Sigmoid colon (tissue), 7 donors: ENCODE measurements around the gene CLINT1. TPM values are rescaled to one million over a fixed set of nuclear protein-coding genes. Genes with fewer than 3 reads are reported as not detected.
A peak's percentile ranks its signal among the peaks of the same experiment; 100 is the strongest.

ENCODE experiments used
- DNase-seq: peaks from one replicate; pipeline ENCODE4 v3.0.0-alpha.2; 2019
- H3K27ac ChIP-seq, 4 donors: fragments of 200-600 bp; sonication (generic); one replicate each; pipeline ENCODE4 v1.5.1; 2016 to 2019; ENCODE audit warnings: mild to moderate bottlenecking in 1 of 4
- H3K27me3 ChIP-seq, 3 donors: fragments of 200-600 bp; sonication (generic); one replicate each; pipeline ENCODE4 v1.5.1; 2019; ENCODE audit warnings: mild to moderate bottlenecking in 1 of 3
- H3K36me3 ChIP-seq, 4 donors: fragments of 200-600 bp; sonication (generic); one replicate each; pipeline ENCODE4 v1.5.1; 2016 to 2019
- H3K4me1 ChIP-seq, 4 donors: fragments of 200-600 bp; sonication (generic); one replicate each; pipeline ENCODE4 v1.5.1; 2017 to 2019
- H3K4me3 ChIP-seq, 4 donors: fragments of 200-600 bp; sonication (generic); one replicate each; pipeline ENCODE4 v1.5.1; 2017 to 2019; ENCODE audit warnings: mild to moderate bottlenecking in 2 of 4, moderate library complexity in 1 of 4
- H3K9me3 ChIP-seq, 4 donors: fragments of 200-600 bp in 3 of 4; sonication (generic) in 3 of 4; one replicate each; pipeline versions ENCODE4 v1.5.1 to v1.6.1; 2013 to 2019
- EP300 ChIP-seq, 4 donors: sonication (generic); formaldehyde crosslinking; IDR thresholded peaks; one replicate each; pipeline ENCODE4 v1.6.1; 2017; ENCODE audit warnings: antibody characterized with exemption in 4 of 4
- POLR2A ChIP-seq, 2 donors: fragments of 450-650 bp; IDR thresholded peaks; one replicate each; pipeline ENCODE4 v1.6.1; 2016; ENCODE audit warnings: antibody characterized with exemption in 2 of 2, mild to moderate bottlenecking in 2 of 2, moderate library complexity in 2 of 2
- POLR2AphosphoS5 ChIP-seq, 4 donors: sonication (generic); formaldehyde crosslinking; IDR thresholded peaks; one replicate each; pipeline ENCODE4 v1.6.1; 2017; ENCODE audit warnings: antibody characterized with exemption in 4 of 4
- WGBS, 2 donors: extraction: QIAGEN DNeasy Blood & Tissue Kit; methylation state at CpG; one replicate each; pipeline ENCODE4 v1.1.7; 2013; 5-methylcytosine and 5-hydroxymethylcytosine counted together
- intact Hi-C: fragments of 100-400 bp; cut with DNase I; formaldehyde crosslinking; loops from one replicate; pipeline ENCODE4 v1.15.1; 2023
- polyA plus RNA-seq, 3 donors: library from polyadenylated mRNA; stranded (reverse); fragments of 200-250 nt; gene quantifications; one replicate each; pipeline ENCODE4 v1.2.3, GENCODE V29; 2013
- total RNA-seq, 4 donors: library from RNA; depleted of rRNA; stranded (reverse); fragments of >200 nt; gene quantifications; one replicate each; pipeline ENCODE4 v1.1.0, GENCODE V29; 2016
- TF ChIP-seq, protein P1 (sequence below), 4 experiments: fragments of 450-650 bp in 3 of 4; fragments of 200-600 bp in 1 of 4; IDR thresholded peaks; one replicate each; pipeline ENCODE4 v1.5.1; 2016 to 2019; ENCODE audit warnings: antibody characterized with exemption in 4 of 4, mild to moderate bottlenecking in 3 of 4, moderate library complexity in 2 of 4
- donor health status: healthy with polysubstance abuse.
- donor health status: Bipolar disorder and iron deficiency.
- donor health status: healthy.

CLINT1 gene
- total and polyA plus RNA-seq, 7 donors = 40.2 to 171 (median 88.1) TPM

DNA sequence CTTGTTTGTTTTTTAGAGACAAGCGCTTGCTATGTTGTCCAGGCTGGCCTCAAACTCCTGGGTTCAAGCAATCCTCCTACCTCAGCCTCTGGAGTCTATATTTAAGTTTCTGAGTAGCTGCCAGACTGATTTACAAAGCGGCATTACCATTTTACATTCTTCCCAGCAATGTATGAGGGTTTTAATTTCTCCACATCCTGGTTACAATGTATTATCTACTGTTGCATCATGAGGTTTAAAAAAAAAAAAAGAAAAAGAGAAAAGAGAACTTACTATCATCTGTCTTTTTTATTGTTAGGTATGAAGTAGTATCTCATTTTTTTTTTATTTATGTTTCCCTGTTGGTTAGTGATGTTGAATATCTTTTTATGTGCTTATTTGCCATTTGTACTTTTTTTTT lies 18.9 kb upstream of the CLINT1 start:
- no peak for DNase-seq
- H3K27ac ChIP-seq = no peak overlapping the region
- TF ChIP-seq POLR2A (IDR thresholded peaks at IDR 0.05) = no peak
- TF ChIP-seq EP300 (IDR thresholded peaks at IDR 0.05) = no peak
- TF ChIP-seq, protein P1, sequence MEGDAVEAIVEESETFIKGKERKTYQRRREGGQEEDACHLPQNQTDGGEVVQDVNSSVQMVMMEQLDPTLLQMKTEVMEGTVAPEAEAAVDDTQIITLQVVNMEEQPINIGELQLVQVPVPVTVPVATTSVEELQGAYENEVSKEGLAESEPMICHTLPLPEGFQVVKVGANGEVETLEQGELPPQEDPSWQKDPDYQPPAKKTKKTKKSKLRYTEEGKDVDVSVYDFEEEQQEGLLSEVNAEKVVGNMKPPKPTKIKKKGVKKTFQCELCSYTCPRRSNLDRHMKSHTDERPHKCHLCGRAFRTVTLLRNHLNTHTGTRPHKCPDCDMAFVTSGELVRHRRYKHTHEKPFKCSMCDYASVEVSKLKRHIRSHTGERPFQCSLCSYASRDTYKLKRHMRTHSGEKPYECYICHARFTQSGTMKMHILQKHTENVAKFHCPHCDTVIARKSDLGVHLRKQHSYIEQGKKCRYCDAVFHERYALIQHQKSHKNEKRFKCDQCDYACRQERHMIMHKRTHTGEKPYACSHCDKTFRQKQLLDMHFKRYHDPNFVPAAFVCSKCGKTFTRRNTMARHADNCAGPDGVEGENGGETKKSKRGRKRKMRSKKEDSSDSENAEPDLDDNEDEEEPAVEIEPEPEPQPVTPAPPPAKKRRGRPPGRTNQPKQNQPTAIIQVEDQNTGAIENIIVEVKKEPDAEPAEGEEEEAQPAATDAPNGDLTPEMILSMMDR (IDR thresholded peaks at IDR 0.05) = no peak
- no peak for TF ChIP-seq POLR2AphosphoS5 (IDR thresholded peaks at IDR 0.05)
- H3K36me3 ChIP-seq = no peaks in the 10 kb centered on the region
- peaks cover 0 to 5% (median 0%) of the 10 kb centered on the region in 4 donors for H3K4me1 ChIP-seq
- intact Hi-C loops = no loop called here
- no peaks in the 10 kb centered on the region for H3K27me3 ChIP-seq
- H3K4me3 ChIP-seq = no peak overlapping the region
- 88 to 91% methylated on average over 2 of the region's 2 CpGs for WGBS, 2 donors
- H3K9me3 ChIP-seq = no peaks in the 10 kb centered on the region

DNA sequence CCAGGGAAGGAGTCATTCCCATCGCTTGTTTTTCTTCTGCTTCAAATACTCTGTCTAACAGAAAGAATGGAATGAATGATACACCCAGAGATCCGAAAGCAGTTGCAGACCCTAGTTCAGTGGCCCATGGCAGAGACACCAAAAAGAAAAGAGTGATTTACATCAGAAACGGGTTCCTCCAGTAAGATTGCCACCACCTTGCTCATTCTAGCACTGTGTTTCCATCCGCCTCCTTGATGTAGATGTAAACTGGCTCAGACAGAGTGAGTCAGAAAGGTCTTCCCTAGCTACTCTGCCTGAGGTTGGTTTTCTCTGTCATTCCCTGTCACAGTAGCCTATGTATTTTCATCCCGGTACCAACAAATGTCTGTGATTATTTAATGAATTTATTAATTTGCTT lies 15.9 kb upstream of the CLINT1 start:
- WGBS, 2 donors = 86 to 91% methylated on average over 5 of the region's 5 CpGs
- intact Hi-C loops = no loop called here
- Histone ChIP-seq H3K36me3 (no peaks in the 10 kb centered on the region), H3K4me1 (peaks cover 0 to 16% (median 3%) of the 10 kb centered on the region in 4 donors), H3K27me3 (no peaks in the 10 kb centered on the region), H3K9me3 (no peaks in the 10 kb centered on the region), H3K27ac (no peak overlapping the region), H3K4me3 (no peak overlapping the region)
- TF ChIP-seq, protein P1 (IDR thresholded peaks at IDR 0.05) = no peak
- TF ChIP-seq POLR2AphosphoS5 (IDR thresholded peaks at IDR 0.05) = no peak
- TF ChIP-seq EP300 (IDR thresholded peaks at IDR 0.05) = no peak
- TF ChIP-seq POLR2A (IDR thresholded peaks at IDR 0.05) = no peak
- no peak for DNase-seq

DNA sequence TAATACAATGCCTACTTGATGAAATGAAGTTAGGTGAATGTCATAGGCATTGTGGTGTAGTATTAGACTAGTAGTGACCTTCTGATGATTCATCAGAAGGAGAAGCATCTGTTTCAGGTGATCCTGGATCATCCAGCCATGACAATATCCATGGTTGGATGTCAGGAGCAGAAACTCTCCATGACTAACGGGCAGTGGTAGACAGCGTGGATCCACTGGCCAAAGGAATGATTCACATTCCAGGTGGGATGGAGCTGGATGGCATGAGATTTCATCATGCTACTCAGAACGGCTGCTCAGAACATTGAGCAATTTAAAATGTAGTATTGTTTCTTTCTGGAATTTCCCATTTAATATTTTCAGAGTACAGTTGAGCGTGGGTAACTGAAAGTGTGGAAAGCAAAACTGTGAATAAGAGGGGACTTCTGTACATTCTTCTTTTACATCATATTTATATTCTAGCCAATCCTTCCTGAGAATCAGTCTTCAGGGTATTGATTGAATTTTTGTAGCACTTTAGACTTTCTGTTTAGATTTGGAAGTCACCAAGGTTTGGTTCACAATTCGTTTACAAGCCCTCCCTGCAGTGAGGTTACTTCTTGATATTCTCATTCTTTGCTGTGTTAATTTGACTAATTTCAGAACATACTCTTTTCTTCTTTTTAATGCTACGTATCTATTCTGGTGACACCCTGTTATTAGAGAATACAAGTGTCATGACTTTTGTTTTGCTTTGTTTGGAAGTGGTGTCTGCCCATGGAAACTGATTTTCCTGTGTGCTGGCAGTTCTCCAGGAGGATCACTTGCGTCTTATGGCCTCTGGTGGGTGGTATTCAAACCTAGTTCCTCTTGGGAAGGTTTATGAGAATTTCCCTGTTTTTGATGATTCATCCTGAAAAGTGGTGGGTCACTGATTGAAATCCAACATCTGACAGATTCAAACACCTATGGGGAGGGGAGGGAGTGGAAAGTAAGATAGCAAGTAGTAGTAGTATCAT lies 12.2 kb upstream of the CLINT1 start:
- intact Hi-C loops = no loop called here
- Histone ChIP-seq H3K4me3 (no peak overlapping the region), H3K36me3 (no peaks in the 10 kb centered on the region), H3K9me3 (no peaks in the 10 kb centered on the region), H3K27ac (peak overlapping the region in 2 of 4 donors; percentile 46 to 63), H3K4me1 (peaks cover 0 to 23% (median 7%) of the 10 kb centered on the region in 4 donors), H3K27me3 (no peaks in the 10 kb centered on the region)
- TF ChIP-seq, protein P1 (IDR thresholded peaks at IDR 0.05) = no peak
- no peak for TF ChIP-seq POLR2A (IDR thresholded peaks at IDR 0.05)
- peak in 2 of 4 donors; percentile 45 to 59 for TF ChIP-seq POLR2AphosphoS5 (IDR thresholded peaks at IDR 0.05)
- TF ChIP-seq EP300 (IDR thresholded peaks at IDR 0.05) = no peak
- 69 to 76% methylated on average over 7 of the region's 7 CpGs for WGBS, 2 donors
- DNase-seq = no peak

DNA sequence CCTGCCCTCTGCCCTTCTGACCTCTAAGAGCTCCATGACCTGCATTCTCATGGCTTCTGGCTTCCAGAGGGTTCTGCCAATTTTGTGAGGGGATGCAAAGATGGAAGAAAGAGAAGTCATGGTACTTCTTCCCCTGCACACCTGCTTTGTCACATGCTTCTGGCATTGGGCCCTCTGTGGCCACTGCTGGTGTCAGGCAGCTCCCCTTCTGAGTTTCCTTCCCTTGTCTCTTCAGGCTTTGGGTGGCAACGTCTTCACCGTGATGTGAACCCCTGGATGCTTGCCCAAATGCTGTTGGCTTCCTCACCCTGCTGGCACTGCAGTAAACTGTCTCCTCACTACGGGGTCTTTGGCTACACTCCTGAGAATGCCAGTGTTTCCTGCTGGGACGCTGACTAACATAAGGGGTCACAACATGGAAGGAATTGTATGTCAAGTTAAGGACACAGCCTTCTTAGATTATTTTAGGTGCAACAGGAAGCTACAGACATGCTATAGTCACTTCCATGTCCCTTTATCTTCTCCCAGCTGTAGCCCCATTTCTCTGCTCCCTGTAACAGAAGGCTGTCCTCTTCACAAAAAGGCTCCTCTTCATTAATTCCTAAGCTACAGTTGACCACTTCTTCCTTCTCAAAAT lies 8.9 kb upstream of the CLINT1 start:
- Histone ChIP-seq H3K9me3 (no peaks in the 10 kb centered on the region), H3K27ac (peak overlapping the region in 2 of 4 donors; percentile 69 to 76), H3K4me1 (peaks cover 0 to 24% (median 9%) of the 10 kb centered on the region in 4 donors), H3K36me3 (no peaks in the 10 kb centered on the region), H3K27me3 (no peaks in the 10 kb centered on the region), H3K4me3 (no peak overlapping the region)
- 43 to 80% methylated on average over 4 of the region's 4 CpGs for WGBS, 2 donors
- intact Hi-C loops = no loop called here
- DNase-seq = no peak
- TF ChIP-seq, protein P1 (IDR thresholded peaks at IDR 0.05) = no peak
- TF ChIP-seq EP300 (IDR thresholded peaks at IDR 0.05) (no peak), POLR2AphosphoS5 (IDR thresholded peaks at IDR 0.05) (no peak), POLR2A (IDR thresholded peaks at IDR 0.05) (no peak)
